ENCODE measurements around the gene PCSK1.

PCSK1 gene

GRCh38 chr5:96387616-96388015 lies 45.4 kb downstream of the PCSK1 start:
- Histone ChIP-seq H3K4me3 (ENCODE audit: low read length in 2 of 2) (no peak overlapping the region), H2BK15ac (ENCODE audit: low read length) (no peak overlapping the region), H3K27me3 (ENCODE audit: control insufficient read depth in 3 of 3, insufficient read depth in 3 of 3, low read depth in 1 of 3, low read length in 3 of 3) (peaks cover 0 to 5% (median 0%) of the 10 kb centered on the region in 3 experiments), H3K23ac (ENCODE audit: low read depth, low read length, poor library complexity) (no peak overlapping the region), H3K18ac (ENCODE audit: low read length) (no peak overlapping the region), H3K36me3 (replicated peaks in 1 of 2; ENCODE audit: control insufficient read depth in 2 of 2, insufficient read depth in 2 of 2, low read length in 2 of 2) (no peaks in the 10 kb centered on the region), H2BK120ac (ENCODE audit: low read depth, low read length) (no peak overlapping the region), H4K8ac (ENCODE audit: low read depth, low read length) (no peak overlapping the region), H2AFZ (ENCODE audit: low read length) (no peak overlapping the region), H3K9ac (ENCODE audit: low read depth, low read length, poor library complexity) (no peak overlapping the region), H2AK5ac (ENCODE audit: low read depth, low read length) (no peak overlapping the region), H2BK12ac (ENCODE audit: low read length) (no peak overlapping the region), H3K4ac (ENCODE audit: low read length) (no peak overlapping the region), H3K4me2 (ENCODE audit: insufficient read depth, low read length, poor library complexity, severe bottlenecking) (no peak overlapping the region), H3K27ac (replicated peaks; ENCODE audit: low read length) (no peak overlapping the region), H3K9me3 (replicated peaks in 1 of 2; ENCODE audit: control insufficient read depth in 2 of 2, insufficient read depth in 1 of 2, low read depth in 1 of 2, low read length in 2 of 2) (no peaks in the 10 kb centered on the region), H3K4me1 (ENCODE audit: control insufficient read depth in 2 of 2, insufficient read depth in 1 of 2, low read depth in 1 of 2, low read length in 2 of 2) (no peaks in the 10 kb centered on the region), H4K91ac (ENCODE audit: low read depth, low read length, poor library complexity) (no peak overlapping the region), H3K79me1 (ENCODE audit: low read depth, low read length) (no peaks in the 10 kb centered on the region), H3K14ac (ENCODE audit: low read length) (no peak overlapping the region), H2BK5ac (ENCODE audit: low read length) (no peak overlapping the region)
- no peak for DNase-seq (ENCODE audit: low spot score)
- WGBS, 2 donors (ENCODE audit: extremely low coverage in 2 of 2, insufficient read length in 2 of 2, insufficient replicate concordance in 1 of 2), result no CpG with 5 or more reads among the region's 2 CpGs

GRCh38 chr5:96385538-96385937 lies 47.5 kb downstream of the PCSK1 start:
- WGBS, 2 donors (ENCODE audit: extremely low coverage in 2 of 2, insufficient read length in 2 of 2, insufficient replicate concordance in 1 of 2), result no CpG with 5 or more reads among the region's 1 CpG
- H3K18ac ChIP-seq (ENCODE audit: low read length), result no peak overlapping the region
- H3K9me3 ChIP-seq (replicated peaks in 1 of 2; ENCODE audit: control insufficient read depth in 2 of 2, insufficient read depth in 1 of 2, low read depth in 1 of 2, low read length in 2 of 2), result no peaks in the 10 kb centered on the region
- H3K27me3 ChIP-seq (ENCODE audit: control insufficient read depth in 3 of 3, insufficient read depth in 3 of 3, low read depth in 1 of 3, low read length in 3 of 3), result peaks cover 0 to 5% (median 0%) of the 10 kb centered on the region in 3 experiments
- no peak overlapping the region for H4K91ac ChIP-seq (ENCODE audit: low read depth, low read length, poor library complexity)
- H2BK120ac ChIP-seq (ENCODE audit: low read depth, low read length), result no peak overlapping the region
- peaks cover 0 to 1% of the 10 kb centered on the region in 2 donors for H3K4me1 ChIP-seq (ENCODE audit: control insufficient read depth in 2 of 2, insufficient read depth in 1 of 2, low read depth in 1 of 2, low read length in 2 of 2)
- H3K4ac ChIP-seq (ENCODE audit: low read length), result no peak overlapping the region
- H3K4me3 ChIP-seq (ENCODE audit: low read length in 2 of 2), result no peak overlapping the region
- H3K14ac ChIP-seq (ENCODE audit: low read length), result no peak overlapping the region
- no peak overlapping the region for H3K4me2 ChIP-seq (ENCODE audit: insufficient read depth, low read length, poor library complexity, severe bottlenecking)
- no peak overlapping the region for H3K9ac ChIP-seq (ENCODE audit: low read depth, low read length, poor library complexity)
- no peak overlapping the region for H2BK12ac ChIP-seq (ENCODE audit: low read length)
- no peaks in the 10 kb centered on the region for H3K36me3 ChIP-seq (replicated peaks in 1 of 2; ENCODE audit: control insufficient read depth in 2 of 2, insufficient read depth in 2 of 2, low read length in 2 of 2)
- H2BK5ac ChIP-seq (ENCODE audit: low read length), result no peak overlapping the region
- no peak overlapping the region for H2AK5ac ChIP-seq (ENCODE audit: low read depth, low read length)
- no peak overlapping the region for H2AFZ ChIP-seq (ENCODE audit: low read length)
- H3K79me1 ChIP-seq (ENCODE audit: low read depth, low read length), result no peaks in the 10 kb centered on the region
- H4K8ac ChIP-seq (ENCODE audit: low read depth, low read length), result no peak overlapping the region
- H3K23ac ChIP-seq (ENCODE audit: low read depth, low read length, poor library complexity), result no peak overlapping the region
- DNase-seq (ENCODE audit: low spot score), result no peak
- H3K27ac ChIP-seq (replicated peaks; ENCODE audit: low read length), result no peak overlapping the region
- no peak overlapping the region for H2BK15ac ChIP-seq (ENCODE audit: low read length)

GRCh38 chr5:96384353-96384752 lies 48.7 kb downstream of the PCSK1 start:
- H4K8ac ChIP-seq (ENCODE audit: low read depth, low read length), result no peak overlapping the region
- no peak overlapping the region for H3K23ac ChIP-seq (ENCODE audit: low read depth, low read length, poor library complexity)
- H3K27ac ChIP-seq (replicated peaks; ENCODE audit: low read length), result no peak overlapping the region
- H2BK15ac ChIP-seq (ENCODE audit: low read length), result no peak overlapping the region
- H3K4me2 ChIP-seq (ENCODE audit: insufficient read depth, low read length, poor library complexity, severe bottlenecking), result no peak overlapping the region
- H3K18ac ChIP-seq (ENCODE audit: low read length), result peak overlapping the region; percentile 7
- no peak overlapping the region for H2BK120ac ChIP-seq (ENCODE audit: low read depth, low read length)
- no peak overlapping the region for H4K91ac ChIP-seq (ENCODE audit: low read depth, low read length, poor library complexity)
- H3K36me3 ChIP-seq (replicated peaks in 1 of 2; ENCODE audit: control insufficient read depth in 2 of 2, insufficient read depth in 2 of 2, low read length in 2 of 2), result no peaks in the 10 kb centered on the region
- no peak overlapping the region for H2BK5ac ChIP-seq (ENCODE audit: low read length)
- no peak overlapping the region for H3K4ac ChIP-seq (ENCODE audit: low read length)
- H2AK5ac ChIP-seq (ENCODE audit: low read depth, low read length), result no peak overlapping the region
- H3K4me3 ChIP-seq (ENCODE audit: low read length in 2 of 2), result no peak overlapping the region
- H3K9ac ChIP-seq (ENCODE audit: low read depth, low read length, poor library complexity), result no peak overlapping the region
- no peak for DNase-seq (ENCODE audit: low spot score)
- peaks cover 0 to 1% of the 10 kb centered on the region in 2 donors for H3K4me1 ChIP-seq (ENCODE audit: control insufficient read depth in 2 of 2, insufficient read depth in 1 of 2, low read depth in 1 of 2, low read length in 2 of 2)
- no CpG with 5 or more reads among the region's 3 CpGs for WGBS, 2 donors (ENCODE audit: extremely low coverage in 2 of 2, insufficient read length in 2 of 2, insufficient replicate concordance in 1 of 2)
- H2BK12ac ChIP-seq (ENCODE audit: low read length), result no peak overlapping the region
- H3K9me3 ChIP-seq (replicated peaks in 1 of 2; ENCODE audit: control insufficient read depth in 2 of 2, insufficient read depth in 1 of 2, low read depth in 1 of 2, low read length in 2 of 2), result no peaks in the 10 kb centered on the region
- H3K27me3 ChIP-seq (ENCODE audit: control insufficient read depth in 3 of 3, insufficient read depth in 3 of 3, low read depth in 1 of 3, low read length in 3 of 3), result peaks cover 0 to 5% (median 0%) of the 10 kb centered on the region in 3 experiments
- H3K14ac ChIP-seq (ENCODE audit: low read length), result no peak overlapping the region
- H2AFZ ChIP-seq (ENCODE audit: low read length), result no peak overlapping the region
- H3K79me1 ChIP-seq (ENCODE audit: low read depth, low read length), result no peaks in the 10 kb centered on the region

- no peak overlapping the region for H2BK5ac ChIP-seq (ENCODE audit: low read length)
- no peak overlapping the region for H3K4ac ChIP-seq (ENCODE audit: low read length)
- H3K18ac ChIP-seq (ENCODE audit: low read length), result no peak overlapping the region
- H3K4me1 ChIP-seq (ENCODE audit: control insufficient read depth in 2 of 2, insufficient read depth in 1 of 2, low read depth in 1 of 2, low read length in 2 of 2), result peaks cover 0 to 1% of the 10 kb centered on the region in 2 donors
- H3K27me3 ChIP-seq (ENCODE audit: control insufficient read depth in 3 of 3, insufficient read depth in 3 of 3, low read depth in 1 of 3, low read length in 3 of 3), result peaks cover 0 to 5% (median 0%) of the 10 kb centered on the region in 3 experiments
- H4K91ac ChIP-seq (ENCODE audit: low read depth, low read length, poor library complexity), result no peak overlapping the region
- no CpG with 5 or more reads among the region's 5 CpGs for WGBS, 2 donors (ENCODE audit: extremely low coverage in 2 of 2, insufficient read length in 2 of 2, insufficient replicate concordance in 1 of 2)
- no peaks in the 10 kb centered on the region for H3K9me3 ChIP-seq (replicated peaks in 1 of 2; ENCODE audit: control insufficient read depth in 2 of 2, insufficient read depth in 1 of 2, low read depth in 1 of 2, low read length in 2 of 2)
- H3K9ac ChIP-seq (ENCODE audit: low read depth, low read length, poor library complexity), result no peak overlapping the region
- no peaks in the 10 kb centered on the region for H3K79me1 ChIP-seq (ENCODE audit: low read depth, low read length)
- H2AFZ ChIP-seq (ENCODE audit: low read length), result no peak overlapping the region
- no peak for DNase-seq (ENCODE audit: low spot score)
- H3K14ac ChIP-seq (ENCODE audit: low read length), result no peak overlapping the region
- H2AK5ac ChIP-seq (ENCODE audit: low read depth, low read length), result no peak overlapping the region
- H3K36me3 ChIP-seq (replicated peaks in 1 of 2; ENCODE audit: control insufficient read depth in 2 of 2, insufficient read depth in 2 of 2, low read length in 2 of 2), result no peaks in the 10 kb centered on the region
- H2BK120ac ChIP-seq (ENCODE audit: low read depth, low read length), result no peak overlapping the region
- no peak overlapping the region for H2BK15ac ChIP-seq (ENCODE audit: low read length)
- no peak overlapping the region for H4K8ac ChIP-seq (ENCODE audit: low read depth, low read length)
- no peak overlapping the region for H3K23ac ChIP-seq (ENCODE audit: low read depth, low read length, poor library complexity)
- H3K27ac ChIP-seq (replicated peaks; ENCODE audit: low read length), result no peak overlapping the region
- H3K4me2 ChIP-seq (ENCODE audit: insufficient read depth, low read length, poor library complexity, severe bottlenecking), result no peak overlapping the region
- no peak overlapping the region for H2BK12ac ChIP-seq (ENCODE audit: low read length)
- no peak overlapping the region for H3K4me3 ChIP-seq (ENCODE audit: low read length in 2 of 2)
These were observed 51.5 kb downstream of the PCSK1 start for GRCh38 chr5:96381526-96381925.
